Measurements from ENCODE around the gene TCF7L1.
"Not testable (repeated sequence)": the region's sequence is repeated elsewhere in the genome, so short reads cannot be mapped to it uniquely, and the experiment has no call there.

Gene TCF7L1

GRCh38 chr2:85116207-85116606 is 17.0 kb upstream of the TCF7L1 start:
- Histone ChIP-seq H3K9me3 (ENCODE audit: control insufficient read depth, low read length) (no peaks in the 10 kb centered on the region), H2AFZ (no peak overlapping the region), H3K4me2 (ENCODE audit: low read length) (no peak overlapping the region), H3K27me3 (ENCODE audit: control insufficient read depth, insufficient read depth, low read length) (no peaks in the 10 kb centered on the region), H3K4me3 (ENCODE audit: low read depth, low read length) (no peak overlapping the region), H3K27ac (no peak overlapping the region), H3K9ac (no peak overlapping the region), H3K36me3 (ENCODE audit: control insufficient read depth, insufficient read depth, low read length) (no peaks in the 10 kb centered on the region), H3K4me1 (no peaks in the 10 kb centered on the region), H3K79me2 (no peaks in the 10 kb centered on the region)
- TF ChIP-seq CTCF (IDR thresholded peaks at IDR 0.05) = no peak

- no peak overlapping the region for H3K27ac ChIP-seq
- no peak overlapping the region for H3K9ac ChIP-seq
- H3K9me3 ChIP-seq (ENCODE audit: control insufficient read depth, low read length) = no peaks in the 10 kb centered on the region
- H2AFZ ChIP-seq = no peak overlapping the region
- no peak for TF ChIP-seq CTCF (IDR thresholded peaks at IDR 0.05)
- H3K79me2 ChIP-seq = no peaks in the 10 kb centered on the region
- H3K36me3 ChIP-seq (ENCODE audit: control insufficient read depth, insufficient read depth, low read length) = no peaks in the 10 kb centered on the region
- no peak overlapping the region for H3K4me2 ChIP-seq (ENCODE audit: low read length)
- H3K27me3 ChIP-seq (ENCODE audit: control insufficient read depth, insufficient read depth, low read length) = no peaks in the 10 kb centered on the region
- no peaks in the 10 kb centered on the region for H3K4me1 ChIP-seq
- H3K4me3 ChIP-seq (ENCODE audit: low read depth, low read length) = no peak overlapping the region
These were observed 13.3 kb upstream of the TCF7L1 start for GRCh38 chr2:85119900-85120299.

- H3K27me3 ChIP-seq (ENCODE audit: control insufficient read depth, insufficient read depth, low read length) = no peaks in the 10 kb centered on the region
- H3K36me3 ChIP-seq (ENCODE audit: control insufficient read depth, insufficient read depth, low read length) = no peaks in the 10 kb centered on the region
- no peaks in the 10 kb centered on the region for H3K9me3 ChIP-seq (ENCODE audit: control insufficient read depth, low read length)
- TF ChIP-seq CTCF (IDR thresholded peaks at IDR 0.05) = no peak
- no peak overlapping the region for H3K9ac ChIP-seq
- no peak overlapping the region for H3K4me2 ChIP-seq (ENCODE audit: low read length)
- no peak overlapping the region for H3K4me3 ChIP-seq (ENCODE audit: low read depth, low read length)
- H3K27ac ChIP-seq = no peak overlapping the region
- H2AFZ ChIP-seq = no peak overlapping the region
- H3K4me1 ChIP-seq = no peaks in the 10 kb centered on the region
- no peaks in the 10 kb centered on the region for H3K79me2 ChIP-seq
These were observed 12.8 kb upstream of the TCF7L1 start for GRCh38 chr2:85120363-85120762.

- not testable (repeated sequence) for H3K4me2 ChIP-seq (ENCODE audit: low read length); H2AFZ ChIP-seq; H3K9ac ChIP-seq; H3K36me3 ChIP-seq (ENCODE audit: control insufficient read depth, insufficient read depth, low read length); H3K4me3 ChIP-seq (ENCODE audit: low read depth, low read length); H3K4me1 ChIP-seq; H3K9me3 ChIP-seq (ENCODE audit: control insufficient read depth, low read length); H3K27ac ChIP-seq; H3K27me3 ChIP-seq (ENCODE audit: control insufficient read depth, insufficient read depth, low read length); H3K79me2 ChIP-seq
These were observed 6.7 kb upstream of the TCF7L1 start for GRCh38 chr2:85126462-85126861.

GRCh38 chr2:85129861-85130260 is 3.3 kb upstream of the TCF7L1 start:
- Histone ChIP-seq H3K27ac (no peak overlapping the region), H3K4me3 (ENCODE audit: low read depth, low read length) (no peak overlapping the region), H3K27me3 (ENCODE audit: control insufficient read depth, insufficient read depth, low read length) (no peaks in the 10 kb centered on the region), H3K9ac (no peak overlapping the region), H3K79me2 (peaks cover 3% of the 10 kb centered on the region), H2AFZ (no peak overlapping the region), H3K36me3 (ENCODE audit: control insufficient read depth, insufficient read depth, low read length) (no peaks in the 10 kb centered on the region), H3K9me3 (ENCODE audit: control insufficient read depth, low read length) (no peaks in the 10 kb centered on the region), H3K4me1 (peaks cover 3% of the 10 kb centered on the region), H3K4me2 (ENCODE audit: low read length) (no peak overlapping the region)
- no peak for TF ChIP-seq CTCF (IDR thresholded peaks at IDR 0.05)

All from parathyroid adenoma (tissue), 2 donors.